ENCODE data around the gene TCN2. TPM values are rescaled to one million over a fixed set of nuclear protein-coding genes. Genes with fewer than 3 reads are reported as not detected.

TCN2 gene
- total and polyA plus RNA-seq, 2 of the 4 experiments (the other 2 are of a cell fraction): 1.3 to 3.6 TPM

DNA sequence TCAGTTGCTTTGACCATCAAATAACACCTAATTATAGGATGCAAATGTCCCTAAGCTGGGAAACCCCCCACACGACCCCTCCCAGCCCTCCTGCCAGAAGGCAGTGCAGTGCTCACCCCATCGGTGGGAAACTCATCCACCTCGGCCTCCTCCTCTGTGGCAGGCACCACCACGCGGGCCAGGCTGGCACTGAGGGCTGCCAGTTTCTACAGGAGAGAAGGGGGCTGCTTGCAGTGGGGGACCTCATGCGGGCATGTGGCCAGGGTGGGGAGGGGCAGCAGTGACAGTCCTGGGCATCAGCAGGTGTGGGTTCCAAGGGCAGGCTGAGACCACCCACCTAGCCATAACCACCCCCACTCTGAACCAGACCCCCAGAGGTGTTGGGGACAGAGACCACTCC is 26.1 kb upstream of the TCN2 start:
- Histone ChIP-seq H3K9ac (ENCODE audit: low read depth, low read length) (no peak overlapping the region), H2BK15ac (ENCODE audit: low read depth, low read length) (no peak overlapping the region), H3K18ac (ENCODE audit: low read depth, low read length) (no peak overlapping the region), H3K36me3 (ENCODE audit: control insufficient read depth, insufficient read depth, low read length) (peaks cover 88% of the 10 kb centered on the region), H3K27ac (ENCODE audit: insufficient read depth, low read length) (no peak overlapping the region), H2BK20ac (ENCODE audit: low read depth, low read length) (no peak overlapping the region), H3K23ac (ENCODE audit: low read depth, low read length) (no peak overlapping the region), H3K56ac (ENCODE audit: extremely low read depth, insufficient read depth, low read length) (no peak overlapping the region), H3K4me3 (ENCODE audit: insufficient read depth, low read depth, low read length) (no peak overlapping the region), H3K4ac (ENCODE audit: low read depth, low read length) (no peak overlapping the region), H2BK5ac (ENCODE audit: low read depth, low read length, poor library complexity, severe bottlenecking) (no peak overlapping the region), H2AK9ac (replicated peaks; ENCODE audit: low read depth, low read length, poor library complexity) (peak overlapping the region; percentile 23), H3K9me3 (ENCODE audit: control insufficient read depth, insufficient read depth, low read length) (no peaks in the 10 kb centered on the region), H2BK120ac (ENCODE audit: low read depth, low read length) (no peak overlapping the region), H4K91ac (ENCODE audit: insufficient read depth, low read depth, low read length) (no peak overlapping the region), H3K4me1 (ENCODE audit: control insufficient read depth, insufficient read depth, low read length) (no peaks in the 10 kb centered on the region), H3K4me2 (ENCODE audit: low read depth, low read length) (no peak overlapping the region), H4K5ac (ENCODE audit: low read depth, low read length) (no peak overlapping the region), H4K20me1 (ENCODE audit: insufficient read depth, low read length) (peaks cover 9% of the 10 kb centered on the region; the same call in 1 of the 2 replicates), H3K27me3 (ENCODE audit: control insufficient read depth, insufficient read depth, low read length) (no peaks in the 10 kb centered on the region), H2AFZ (replicated peaks; ENCODE audit: low read length, poor library complexity) (no peak overlapping the region), H3K14ac (replicated peaks; ENCODE audit: low read depth, low read length) (no peak overlapping the region), H2AK5ac (ENCODE audit: low read depth, low read length) (no peak overlapping the region), H4K8ac (ENCODE audit: low read depth in 2 of 2, low read length in 2 of 2) (no peak overlapping the region), H3K9me1 (ENCODE audit: insufficient read depth, low read length) (0 out of 2 replicates have a peak, but pooled peaks cover 2% of the 10 kb centered on the region), H3K79me1 (ENCODE audit: low read depth in 1 of 2, low read length in 2 of 2) (0 out of 4 replicates have a peak, but pooled peaks cover 2 to 3% of the 10 kb centered on the region in 2 experiments)
- no CpG with 5 or more reads among the region's 6 CpGs for WGBS, 2 experiments (ENCODE audit: extremely low coverage in 2 of 2, insufficient read length in 1 of 2)
- intact Hi-C loops (cut with micrococcal nuclease): no loop called here
- BruUV-seq (replicated peaks): no TSS peak
- ChIA-PET CTCF (no interaction called here), POLR2A (ENCODE audit: unreplicated experiment) (no interaction called here)
- dilution Hi-C loops (cut with HindIII; ENCODE audit: low sequenced_read_pairs, unreplicated experiment): no loop called here
- DNase-seq: no peak
- in situ Hi-C loops (cut with MboI; ENCODE audit: low sequenced_read_pairs): no loop called here
- no peak for TF ChIP-seq CHD1 (IDR thresholded peaks at IDR 0.05; ENCODE audit: low read depth, low read length)
- no peak for ATAC-seq (ENCODE audit: low read depth)
